A673 (cell line): ENCODE data around the gene MRPL10.

Source experiments
- EZH2 ChIP-seq: fragments of 200-600 bp; sonication (generic); IDR thresholded peaks from 2 replicates; pipeline ENCODE4 v1.6.1; 2017; ENCODE audit warnings: borderline replicate concordance, low read depth, mild to moderate bottlenecking, mixed read lengths, antibody characterized with exemption, low read length; ENCODE audit not compliant: poor library complexity, severe bottlenecking
- TF ChIP-seq, protein P1 (sequence below): fragments of 300-800, 200-600 bp; sonication (generic); conservative IDR thresholded peaks from 2 replicates; pipeline ENCODE4 v1.5.1; 2017; ENCODE audit warnings: low read depth, mild to moderate bottlenecking, antibody characterized with exemption, low read length, moderate library complexity, mixed read lengths

DNA sequence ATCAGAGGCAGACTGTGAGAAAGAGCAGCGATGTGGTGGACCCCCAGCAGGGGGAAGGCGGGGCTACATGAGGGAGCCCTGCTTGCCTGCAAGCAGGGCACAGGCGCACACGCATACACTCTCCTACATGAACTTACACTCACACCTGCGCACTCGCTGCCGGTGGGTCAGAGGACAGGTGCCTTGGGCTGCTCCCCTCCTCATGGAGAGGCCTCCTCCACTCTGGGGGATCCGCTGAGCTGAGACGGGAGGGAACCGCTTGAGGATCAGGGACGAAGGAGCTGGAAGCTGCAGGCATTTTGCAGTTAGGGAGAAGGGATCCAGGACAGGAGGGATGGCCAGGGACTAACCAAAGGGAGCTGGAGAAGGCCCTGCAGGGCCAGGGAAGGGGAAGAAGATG is 23.9 kb downstream of the MRPL10 start:
- TF ChIP-seq EZH2, result no peak
- TF ChIP-seq, protein P1, sequence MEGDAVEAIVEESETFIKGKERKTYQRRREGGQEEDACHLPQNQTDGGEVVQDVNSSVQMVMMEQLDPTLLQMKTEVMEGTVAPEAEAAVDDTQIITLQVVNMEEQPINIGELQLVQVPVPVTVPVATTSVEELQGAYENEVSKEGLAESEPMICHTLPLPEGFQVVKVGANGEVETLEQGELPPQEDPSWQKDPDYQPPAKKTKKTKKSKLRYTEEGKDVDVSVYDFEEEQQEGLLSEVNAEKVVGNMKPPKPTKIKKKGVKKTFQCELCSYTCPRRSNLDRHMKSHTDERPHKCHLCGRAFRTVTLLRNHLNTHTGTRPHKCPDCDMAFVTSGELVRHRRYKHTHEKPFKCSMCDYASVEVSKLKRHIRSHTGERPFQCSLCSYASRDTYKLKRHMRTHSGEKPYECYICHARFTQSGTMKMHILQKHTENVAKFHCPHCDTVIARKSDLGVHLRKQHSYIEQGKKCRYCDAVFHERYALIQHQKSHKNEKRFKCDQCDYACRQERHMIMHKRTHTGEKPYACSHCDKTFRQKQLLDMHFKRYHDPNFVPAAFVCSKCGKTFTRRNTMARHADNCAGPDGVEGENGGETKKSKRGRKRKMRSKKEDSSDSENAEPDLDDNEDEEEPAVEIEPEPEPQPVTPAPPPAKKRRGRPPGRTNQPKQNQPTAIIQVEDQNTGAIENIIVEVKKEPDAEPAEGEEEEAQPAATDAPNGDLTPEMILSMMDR, result no peak
